HEK293T (cell line): ENCODE measurements around the gene FOXD4L6.
"Not testable (repeated sequence)": the region's sequence is repeated elsewhere in the genome, so short reads cannot be mapped to it uniquely, and the experiment has no call there.

Experiments
- FOXA1 ChIP-seq: fragments of 450-650 bp; IDR thresholded peaks from 2 replicates; pipeline ENCODE4 v1.6.1; 2016; ENCODE audit warnings: mild to moderate bottlenecking
- FOXK2 ChIP-seq: fragments of 450-650 bp; IDR thresholded peaks from 2 replicates; pipeline ENCODE4 v1.6.1; 2016; ENCODE audit warnings: mild to moderate bottlenecking
- FOXM1 ChIP-seq: fragments of 450-650 bp; IDR thresholded peaks from 2 replicates; pipeline ENCODE4 v1.6.1; 2017; ENCODE audit warnings: mild to moderate bottlenecking, borderline replicate concordance
- SUZ12 ChIP-seq: fragments of 450-650 bp; IDR thresholded peaks from 2 replicates; pipeline ENCODE4 v1.6.1; 2016; ENCODE audit warnings: mild to moderate bottlenecking

- TF ChIP-seq FOXK2, FOXA1, SUZ12, FOXM1: not testable (repeated sequence)
Measured at GRCh38 chr9:41090922-41091321, 37.6 kb downstream of the FOXD4L6 start.
